ENCODE data around the gene KDM5C.

Gene KDM5C

DNA sequence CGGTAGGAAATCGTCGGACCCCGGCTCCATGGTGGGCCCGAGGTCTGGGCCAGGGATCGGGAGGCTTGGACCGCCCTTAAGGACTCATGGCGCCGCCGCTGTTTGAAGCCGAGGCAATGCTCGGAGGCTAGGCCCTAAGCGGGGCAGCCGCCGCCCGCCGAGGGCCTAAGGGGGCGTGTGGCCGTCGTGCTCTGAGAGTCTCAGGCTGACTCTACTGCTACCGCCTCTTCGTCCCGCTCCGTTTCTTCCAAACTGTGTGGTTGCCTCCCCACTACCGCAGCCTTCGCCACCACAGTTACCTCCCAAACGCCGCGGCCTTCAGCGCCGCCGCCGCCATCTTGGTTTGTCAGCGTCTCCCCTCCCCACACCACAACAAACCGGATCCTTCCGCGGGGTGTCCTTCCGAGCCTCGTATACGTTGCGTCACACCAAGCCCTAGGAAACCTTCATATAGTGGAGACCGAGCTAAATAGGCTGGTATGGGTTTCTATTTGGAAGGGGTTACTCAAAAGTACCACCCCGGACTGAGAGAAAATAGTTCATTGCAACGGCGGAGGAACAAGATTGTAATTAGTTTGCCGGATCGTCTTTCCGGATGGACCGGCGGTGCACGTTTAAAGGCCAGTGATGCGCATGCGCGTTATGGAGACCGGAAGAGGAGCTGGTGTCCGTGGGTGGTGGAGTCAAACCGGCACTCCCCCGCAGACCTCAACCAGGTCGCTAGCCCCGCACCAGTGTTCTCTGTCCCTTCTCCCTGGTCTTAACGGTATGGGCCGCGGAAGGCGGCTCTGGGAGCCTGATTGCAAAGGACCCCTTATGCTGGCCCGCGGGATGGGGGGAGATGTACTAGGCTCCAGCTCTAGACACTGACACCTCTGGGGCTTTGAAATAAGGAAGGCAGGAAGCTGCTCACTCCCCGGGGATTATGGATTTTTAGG, at the start of gene KDM5C:
KDM5C (minus strand) TSS at position 348 of the 938 bp plus-strand sequence; CDS start at position 30, 318 bp downstream.
- DNase-seq: peak; percentile 97

DNA sequence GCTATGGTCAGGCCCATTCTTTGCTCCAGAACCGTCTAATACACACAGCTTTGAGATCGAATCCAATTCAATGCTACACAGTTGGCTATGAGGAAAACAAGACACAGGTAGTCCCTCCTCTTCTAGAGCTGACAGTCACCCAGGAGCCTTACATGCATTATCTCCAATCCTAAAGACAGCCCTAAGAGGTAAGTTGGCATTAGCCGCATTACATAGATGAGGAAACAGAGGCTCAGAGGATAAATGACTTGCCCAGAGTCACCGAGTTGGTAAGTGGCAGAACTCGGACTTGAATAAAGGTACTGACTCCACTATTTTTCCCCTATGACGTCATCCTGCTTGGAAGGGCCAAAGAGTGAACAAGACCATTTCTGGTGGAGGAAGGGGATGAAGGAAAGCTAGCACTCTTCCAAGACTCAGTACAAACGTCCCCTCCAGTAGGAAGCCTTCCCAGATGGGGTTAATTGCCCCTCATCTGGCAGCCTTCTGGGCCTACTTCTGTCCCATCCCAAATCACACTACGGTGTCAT, 47.9 kb upstream of the KDM5C start:
- no peak for DNase-seq

DNA sequence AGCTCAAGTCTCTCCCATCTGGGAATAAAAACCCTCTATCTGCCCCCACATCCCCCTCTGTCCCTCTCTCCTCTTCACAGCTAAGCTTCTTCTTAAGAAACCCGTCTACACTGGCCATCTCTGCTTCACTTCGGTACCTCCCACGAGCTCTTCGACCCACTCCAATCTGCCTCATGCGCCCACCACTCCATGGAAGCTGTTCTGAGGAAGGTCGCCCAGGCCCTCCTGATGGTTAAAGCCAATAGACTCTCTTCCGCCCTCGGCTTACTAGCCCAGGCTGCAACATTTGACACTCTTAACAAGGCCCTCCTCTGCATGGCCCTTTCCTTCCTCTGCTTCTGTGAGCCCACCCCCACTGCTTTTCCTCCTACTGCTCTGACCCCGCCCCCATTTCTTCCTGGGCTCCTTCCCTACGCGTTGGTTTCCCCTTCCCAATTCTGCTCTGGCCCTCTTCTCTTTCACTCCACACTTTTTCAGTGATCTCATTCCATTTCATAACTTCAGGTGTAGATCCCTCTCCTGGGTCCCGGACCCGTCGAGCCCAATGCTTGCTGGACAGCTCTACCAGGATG, 44.6 kb upstream of the KDM5C start:
- DNase-seq: no peak

DNA sequence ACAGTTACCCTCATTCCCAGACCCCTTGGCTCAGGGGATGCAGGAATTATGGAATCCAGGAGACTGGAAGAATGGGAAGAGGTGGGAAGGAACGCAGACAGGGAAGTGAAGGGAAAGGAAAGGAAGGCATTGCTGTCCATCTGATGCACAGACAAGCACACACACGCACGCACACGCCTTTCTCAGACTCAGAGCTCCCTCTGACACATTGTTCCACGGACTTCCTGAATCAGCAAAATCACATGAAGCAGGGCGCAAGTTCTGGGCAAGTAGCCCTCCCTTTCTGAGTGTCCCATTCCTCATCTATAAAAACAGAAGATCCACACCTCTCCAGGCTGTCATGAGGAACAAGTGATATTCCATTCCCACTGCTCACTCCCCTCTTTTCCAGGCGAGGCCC, 43.2 kb upstream of the KDM5C start:
- DNase-seq: no peak

- DNase-seq: no peak
Measured at GRCh38 chrX:53266914-53267313, 41.9 kb upstream of the KDM5C start.

DNA sequence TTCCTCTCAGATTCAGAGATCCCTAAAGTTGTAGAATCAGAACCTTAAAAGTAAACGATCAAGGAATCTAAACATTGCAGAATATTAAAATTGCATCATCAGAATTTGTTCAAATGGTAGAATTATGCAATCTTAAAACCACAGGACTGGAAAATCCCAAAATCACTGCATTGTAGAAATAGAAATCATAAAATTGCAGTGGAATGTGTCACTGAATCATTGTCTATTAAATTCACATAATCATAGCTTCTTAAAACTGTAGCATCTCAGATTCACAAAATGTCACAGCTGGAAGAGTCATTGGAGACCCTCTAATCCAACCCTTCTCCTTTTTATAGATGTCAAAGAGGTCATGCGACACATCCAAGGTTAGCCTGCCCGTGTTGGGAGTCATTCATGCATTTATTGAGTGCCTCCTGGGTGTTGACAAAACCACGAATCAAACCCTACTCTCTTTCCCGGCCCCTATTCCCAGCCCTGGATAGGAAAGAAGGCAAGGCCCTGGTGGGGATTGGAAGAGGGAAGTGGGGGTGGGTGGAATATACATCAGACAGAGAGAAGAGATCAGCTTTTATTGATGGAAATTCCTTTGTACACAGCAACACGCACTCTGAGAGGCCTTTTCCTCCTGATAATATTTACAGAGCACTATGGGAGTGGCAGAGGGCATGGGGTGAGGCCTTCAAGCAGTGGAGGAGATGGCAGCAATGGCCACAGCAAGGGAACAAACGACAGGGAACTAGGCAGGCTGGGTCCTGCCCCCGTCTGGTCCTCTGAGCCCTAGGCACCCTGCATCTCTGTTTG, 41.0 kb upstream of the KDM5C start:
- DNase-seq: no peak

DNA sequence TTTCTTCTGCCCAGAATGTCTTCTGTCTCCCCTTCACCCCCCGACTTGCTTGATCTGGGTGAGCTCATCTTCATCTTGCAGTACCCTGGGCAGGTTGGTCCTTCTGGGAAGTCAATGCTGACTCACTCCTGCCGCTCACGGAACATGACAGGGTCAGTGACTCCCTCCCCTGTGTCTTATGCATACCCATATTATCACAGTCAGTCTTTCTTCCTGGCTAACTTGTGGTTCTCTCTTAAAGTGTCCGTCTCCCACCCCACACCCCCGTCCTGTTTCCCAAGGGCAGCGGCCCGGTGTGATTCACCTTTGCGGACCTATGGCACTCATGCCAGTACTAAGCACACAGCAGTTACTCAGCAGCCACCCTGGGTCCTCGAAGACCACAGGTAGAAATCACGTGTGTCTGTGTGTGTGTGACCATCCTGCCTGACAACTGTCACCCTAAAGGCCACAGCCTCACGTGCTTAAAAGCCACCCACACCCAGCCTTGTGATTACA, 38.6 kb upstream of the KDM5C start:
- DNase-seq: no peak

DNA sequence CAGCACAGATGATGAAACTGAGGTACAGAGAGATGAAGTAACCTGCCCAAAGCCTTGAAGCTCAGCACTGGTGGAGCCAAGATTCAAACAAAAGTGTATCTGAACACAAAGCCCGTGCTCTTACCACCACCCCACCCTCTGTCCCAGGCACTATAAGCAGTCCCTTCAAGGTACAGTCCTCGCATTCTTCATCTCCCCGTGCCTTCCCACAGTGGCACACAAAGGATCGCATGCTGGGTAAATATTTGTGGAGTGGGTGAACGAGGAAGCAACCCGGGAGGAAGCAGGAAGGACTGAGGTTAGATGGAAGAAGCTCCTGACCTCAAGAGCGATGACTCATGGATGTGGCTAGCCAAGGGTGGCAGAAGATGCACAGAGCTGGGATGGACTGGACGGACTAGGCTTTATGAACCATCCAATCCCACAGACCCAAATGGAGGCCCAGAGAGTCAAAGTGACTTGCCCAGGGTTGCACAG, 37.9 kb upstream of the KDM5C start:
- peak in 1 of 2 experiments; percentile 25 for DNase-seq

DNA sequence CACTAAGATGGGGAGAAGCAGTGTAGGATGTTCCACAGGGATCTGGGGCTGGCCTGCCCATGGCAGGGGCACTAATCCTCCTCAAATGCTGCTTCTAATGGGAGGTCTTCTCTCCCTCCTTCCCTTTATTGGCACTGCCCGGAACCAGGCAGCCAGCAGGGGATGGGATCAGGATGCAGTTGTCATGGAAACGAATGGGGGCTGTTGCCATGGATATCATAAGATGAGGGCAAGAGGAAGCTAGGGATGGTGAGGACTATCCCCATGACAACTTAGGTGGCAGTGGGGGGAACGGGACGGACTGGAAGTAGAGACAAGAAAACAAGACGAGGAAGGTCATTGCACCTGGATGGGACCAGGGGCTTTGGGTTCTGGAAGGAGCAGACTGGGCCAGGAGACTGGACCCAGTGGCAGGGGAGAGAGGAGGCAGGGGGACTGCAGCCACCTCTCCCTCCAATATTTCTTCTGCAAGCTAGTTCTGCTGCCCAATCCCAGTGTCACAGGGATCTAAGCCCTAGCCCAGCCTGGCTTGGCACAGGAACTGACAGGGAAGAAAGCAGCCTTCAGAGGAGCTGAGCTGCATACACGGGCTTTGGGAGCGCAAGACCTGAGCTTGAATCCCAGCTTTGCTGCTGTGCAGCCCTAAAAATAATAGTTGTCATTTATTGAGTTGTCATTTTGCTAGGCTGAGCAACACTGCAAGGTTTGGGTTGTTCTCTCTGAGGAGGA, 37.3 kb upstream of the KDM5C start:
- no peak for DNase-seq

DNA sequence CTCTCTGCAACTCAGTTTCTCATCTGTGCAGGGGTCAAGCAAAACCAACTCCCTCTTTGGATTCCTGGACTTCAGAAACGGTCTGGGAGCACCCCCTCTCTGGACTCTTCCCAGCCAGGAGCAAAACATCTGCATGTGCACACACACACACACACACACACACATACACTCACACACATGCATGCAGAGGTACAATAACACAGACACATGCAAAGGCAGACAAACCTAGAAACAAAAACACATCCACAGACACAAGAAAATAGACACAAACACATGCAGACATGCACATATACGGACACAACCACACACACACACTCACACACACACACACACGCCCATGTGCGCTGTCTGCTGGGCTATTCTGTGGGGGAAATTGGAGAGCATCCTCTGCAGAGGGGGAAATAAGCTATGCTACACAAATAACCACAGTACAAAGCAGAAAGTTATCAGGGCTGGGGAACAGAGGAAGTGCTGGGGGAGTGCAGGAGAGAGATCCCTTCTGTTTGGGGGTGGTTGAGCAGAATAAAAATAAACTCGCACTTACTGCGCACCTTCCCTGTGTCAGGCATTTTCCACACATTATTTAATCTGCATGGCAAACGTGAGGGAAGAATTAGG, 36.5 kb upstream of the KDM5C start:
- no peak for DNase-seq

GRCh38 chrX:53260836-53261235, 35.8 kb upstream of the KDM5C start:
- no peak for DNase-seq

- DNase-seq: no peak
Measured at GRCh38 chrX:53257670-53258423, 32.8 kb upstream of the KDM5C start.

- DNase-seq: no peak
Measured at GRCh38 chrX:53257166-53257565, 32.2 kb upstream of the KDM5C start.

DNA sequence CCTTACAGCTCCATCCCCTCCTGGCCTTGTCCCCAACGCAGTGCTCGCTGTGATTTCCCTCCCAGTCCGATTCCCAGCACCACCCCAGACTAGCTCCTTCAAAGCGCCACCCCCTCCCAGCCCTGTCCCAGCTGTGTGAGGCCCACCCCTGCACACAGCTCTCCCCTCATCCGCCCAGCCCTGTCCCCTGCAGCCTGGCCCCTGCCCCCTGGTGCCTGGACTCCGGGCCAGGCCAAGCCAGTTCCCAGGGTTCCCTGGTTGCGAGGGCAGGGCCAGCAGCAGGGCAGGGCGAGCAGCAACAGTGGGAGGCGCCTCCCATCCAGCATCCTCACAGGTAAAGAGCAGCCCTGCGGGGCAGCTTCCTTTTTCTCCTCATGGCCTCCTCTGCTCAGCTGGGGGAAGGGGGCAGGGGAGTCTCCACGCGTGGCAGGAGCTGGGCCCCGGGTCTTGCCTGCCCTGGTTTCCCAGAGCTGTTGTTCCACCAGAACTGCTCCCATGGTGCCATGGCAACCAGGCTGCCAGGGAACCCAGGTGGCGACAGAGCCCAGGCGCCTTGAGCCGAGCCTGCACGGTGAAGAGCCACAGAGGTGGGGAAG, 31.5 kb upstream of the KDM5C start:
- DNase-seq: no peak

- DNase-seq: no peak
Measured at GRCh38 chrX:53255738-53256191, 30.8 kb upstream of the KDM5C start.

GRCh38 chrX:53254570-53255461, 29.8 kb upstream of the KDM5C start:
- DNase-seq: no peak

- DNase-seq: no peak
Measured at GRCh38 chrX:53253293-53254020, 28.4 kb upstream of the KDM5C start.

DNA sequence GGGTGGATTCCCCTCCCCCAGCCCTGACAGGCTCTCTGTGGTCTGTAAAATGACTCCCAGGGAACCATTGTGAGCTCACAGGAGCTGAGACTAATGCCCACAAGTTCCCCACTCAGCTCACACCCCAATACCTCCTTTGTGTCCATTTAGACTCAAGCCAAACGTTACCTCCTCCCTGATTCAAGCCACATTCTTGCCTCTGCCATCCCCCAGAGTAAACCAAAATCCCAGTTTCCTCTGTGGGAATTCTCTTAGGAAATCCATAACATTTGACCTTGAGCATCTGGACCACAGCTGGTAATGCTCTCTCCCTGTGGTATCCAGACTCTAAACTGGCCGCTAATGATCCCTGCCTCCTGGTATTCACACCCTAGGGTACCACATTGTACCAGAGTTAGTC, 26.3 kb upstream of the KDM5C start:
- no peak for DNase-seq

DNA sequence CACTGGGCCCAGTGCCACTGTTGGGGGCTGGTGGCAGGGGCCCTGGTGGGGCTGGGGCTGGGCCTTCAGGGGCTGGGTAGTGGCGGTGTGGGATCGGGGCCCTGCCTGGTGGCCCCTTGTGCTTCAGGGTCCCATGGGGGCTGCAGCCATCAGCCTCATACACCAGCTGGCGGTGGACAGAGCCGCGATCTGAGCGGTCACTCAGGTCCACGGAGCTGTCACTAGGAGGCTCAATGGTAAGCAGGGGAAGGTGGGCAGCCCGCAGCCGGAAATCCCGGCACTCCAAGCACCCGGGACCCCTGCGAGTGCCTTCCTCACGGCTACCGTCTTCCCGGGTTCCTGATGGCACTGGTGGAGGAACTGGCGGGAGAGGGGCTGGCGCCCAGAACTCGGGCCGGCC, 25.5 kb upstream of the KDM5C start:
- DNase-seq: no peak

Data from SHP77 (cell line).